Measurements from ENCODE around the gene RNASE1.

- TF ChIP-seq CTCF (IDR thresholded peaks at IDR 0.05; ENCODE audit: insufficient read depth, low read length, poor library complexity, severe bottlenecking): no peak
- TF ChIP-seq EZH2phosphoT487 (conservative IDR thresholded peaks at IDR 0.05; ENCODE audit: low read length): no peak
Measured at GRCh38 chr14:20782280-20782890, 20.3 kb downstream of the RNASE1 start.
